HG03196 (cell line): ENCODE data around the gene TMEM63A.

ENCODE experiments used
- ATAC-seq: cut with Tn5 transposase; IDR thresholded peaks from one replicate; pipeline ENCODE4 v1.9.1; 2021; ENCODE audit not compliant: unreplicated experiment

The TMEM63A gene

GRCh38 chr1:225886159-225887029, 4.2 kb upstream of the TMEM63A start:
- ATAC-seq, result no peak

GRCh38 chr1:225885336-225885735, 3.2 kb upstream of the TMEM63A start:
- no peak for ATAC-seq

DNA sequence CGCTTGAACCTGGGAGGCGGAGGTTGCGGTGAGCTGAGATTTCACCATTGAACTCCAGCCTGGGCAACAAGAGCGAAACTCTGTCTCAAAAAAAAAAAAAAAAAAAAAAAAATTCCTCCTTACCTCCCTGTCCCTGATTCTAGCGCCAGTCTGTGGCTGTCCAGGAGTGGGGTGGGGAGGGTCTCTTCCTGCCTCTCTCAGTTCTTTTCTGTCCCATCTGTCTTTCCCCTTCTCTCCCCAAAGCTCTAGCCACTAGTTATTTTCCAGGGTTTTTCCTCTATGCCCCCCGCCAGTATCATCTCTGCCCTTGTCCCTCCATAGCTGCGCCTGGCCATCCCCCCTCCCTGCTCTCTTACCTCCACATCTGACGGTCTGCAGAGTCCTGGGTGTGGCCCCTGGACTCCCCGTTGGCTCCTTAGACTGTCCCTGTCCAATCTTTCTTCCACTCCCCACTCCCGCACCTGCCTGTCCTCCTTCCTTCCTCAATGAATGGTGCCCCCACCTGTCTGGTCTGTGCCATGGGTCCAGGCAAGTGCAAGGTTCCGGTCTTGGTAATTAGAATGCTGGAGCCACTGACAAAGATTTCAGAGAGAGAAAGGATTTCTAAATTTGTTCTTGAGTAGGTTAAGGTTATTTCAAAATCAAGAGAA, 1.6 kb upstream of the TMEM63A start:
- ATAC-seq, result no peak

DNA sequence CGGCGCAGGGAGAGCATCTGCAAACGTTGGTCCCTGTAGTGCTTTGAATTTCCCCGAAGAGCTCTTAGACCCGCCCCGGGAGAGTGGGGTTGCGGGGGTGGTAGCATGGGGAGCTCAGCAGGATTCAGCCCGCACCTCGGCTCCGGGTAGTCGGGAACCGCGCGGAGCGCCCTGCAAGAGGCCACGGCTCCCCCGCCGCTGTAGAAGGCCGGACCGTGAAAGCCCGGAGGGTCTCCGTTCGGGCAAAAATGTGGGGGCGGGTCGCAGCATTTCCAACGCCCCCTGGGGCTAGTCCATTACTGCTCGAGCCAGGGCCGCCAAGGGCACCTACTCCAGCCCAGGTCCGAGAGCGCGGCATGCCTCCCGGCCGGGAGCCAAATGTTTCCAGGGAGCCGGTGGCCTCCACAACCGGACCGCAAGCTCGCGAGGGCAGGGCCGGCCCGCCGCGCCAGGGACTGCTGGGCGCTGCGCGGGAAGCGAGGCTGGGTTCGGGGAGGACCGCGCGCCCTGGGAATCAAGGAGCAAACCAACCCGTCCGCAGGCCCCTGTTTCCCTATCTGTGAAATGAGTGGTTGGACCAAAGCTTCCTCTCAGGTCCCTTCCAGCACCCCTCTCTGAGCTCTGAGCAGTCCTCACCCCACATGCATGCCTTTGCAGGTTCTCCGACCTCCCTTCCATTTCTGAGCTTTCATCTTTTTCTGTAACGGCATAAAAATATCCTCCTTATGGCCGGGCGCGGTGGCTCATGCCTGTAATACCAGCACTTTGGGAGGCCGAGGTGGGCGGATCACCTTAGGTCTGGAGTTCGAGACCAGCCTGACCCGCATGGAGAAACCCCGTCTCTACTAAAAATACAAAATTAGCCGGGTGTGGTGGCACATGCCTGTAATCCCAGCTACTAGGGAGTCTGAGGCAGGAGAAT, 775 bp upstream of the TMEM63A start:
- ATAC-seq, result peak; percentile 18

DNA sequence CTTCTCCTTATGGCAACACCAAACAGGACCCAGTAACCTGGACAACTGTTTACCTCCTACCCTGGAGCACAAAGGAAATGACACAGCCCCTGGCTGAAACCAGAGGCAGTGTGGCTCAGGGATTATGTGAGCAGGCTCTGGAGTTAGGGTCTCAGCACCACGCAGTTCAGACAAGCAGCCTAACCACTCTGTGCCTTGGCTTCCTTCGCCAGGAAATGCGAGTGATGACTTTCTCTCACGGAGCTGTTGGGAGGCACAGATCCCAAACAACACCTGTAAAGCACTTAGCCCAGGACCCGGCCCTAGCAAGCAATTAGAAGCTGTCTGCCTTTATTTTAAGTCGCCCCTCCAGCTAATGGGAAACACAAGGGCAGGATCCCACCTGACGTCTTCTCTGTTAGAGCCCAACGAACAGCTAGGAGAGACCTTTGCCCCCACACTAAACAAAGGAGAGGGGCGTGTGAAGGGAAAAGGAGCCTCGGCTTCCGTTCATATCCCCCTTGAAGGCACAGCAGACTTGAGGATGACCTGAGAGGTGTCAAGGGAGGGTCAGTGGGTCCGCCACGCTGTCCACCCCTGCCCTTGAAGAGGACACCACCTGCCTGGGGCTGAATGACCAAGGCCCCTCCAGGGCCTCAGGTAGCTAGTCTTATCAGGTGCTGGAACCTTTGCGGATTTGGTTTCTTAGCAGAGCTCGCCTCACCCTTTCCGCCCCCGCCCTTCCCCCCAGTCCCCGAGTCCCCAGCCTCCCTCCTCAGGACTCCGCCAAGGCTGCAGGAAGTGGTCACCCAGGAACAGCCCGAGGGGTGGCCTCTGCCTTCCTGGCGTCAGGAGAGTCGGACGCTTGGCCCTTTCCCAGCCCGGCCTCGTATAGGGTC, 860 bp downstream of the TMEM63A start:
- ATAC-seq, result peak; percentile 9

DNA sequence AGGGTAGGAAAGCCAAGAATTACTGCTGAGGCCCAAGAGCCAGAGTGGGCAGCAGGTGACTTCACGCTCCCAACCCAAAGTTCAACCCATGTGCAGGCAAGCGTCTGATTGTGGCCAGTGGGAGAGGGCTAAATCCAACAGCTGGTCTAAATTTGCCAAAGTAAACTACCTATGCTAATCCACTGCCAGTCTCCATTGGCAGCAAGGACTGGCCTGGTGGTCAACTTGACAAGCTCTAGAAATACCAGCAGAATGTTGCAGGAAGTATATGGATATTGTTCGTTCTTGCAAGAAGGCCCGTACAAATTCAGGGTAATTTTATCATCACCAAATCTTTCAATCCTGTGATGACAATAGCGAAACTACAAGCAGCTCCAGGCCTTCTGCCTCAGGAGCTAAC, 1.5 kb downstream of the TMEM63A start:
- no peak for ATAC-seq

GRCh38 chr1:225880222-225880588, 2.0 kb downstream of the TMEM63A start:
- ATAC-seq, result no peak

GRCh38 chr1:225879521-225880221, 2.5 kb downstream of the TMEM63A start:
- ATAC-seq, result no peak

DNA sequence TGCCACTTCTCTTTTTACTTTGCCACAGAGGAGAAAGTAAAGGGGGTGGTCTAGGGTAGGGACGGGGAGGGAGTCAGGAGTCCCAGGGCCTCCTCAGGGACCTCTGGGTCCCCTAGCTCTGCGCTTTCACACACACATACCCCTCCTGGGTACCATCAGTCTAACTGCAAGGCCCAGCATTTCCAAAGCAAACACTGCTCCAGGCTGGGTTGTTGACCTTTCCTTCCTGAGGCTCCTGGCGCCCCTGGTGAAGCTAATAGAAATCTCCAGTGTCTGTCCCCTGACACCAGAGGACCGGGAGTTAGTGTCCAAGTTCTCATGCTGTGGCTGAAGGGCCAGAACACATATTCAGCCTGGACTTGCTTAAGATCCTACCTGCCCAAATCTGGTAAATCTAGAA, 3.9 kb downstream of the TMEM63A start:
- ATAC-seq, result no peak

DNA sequence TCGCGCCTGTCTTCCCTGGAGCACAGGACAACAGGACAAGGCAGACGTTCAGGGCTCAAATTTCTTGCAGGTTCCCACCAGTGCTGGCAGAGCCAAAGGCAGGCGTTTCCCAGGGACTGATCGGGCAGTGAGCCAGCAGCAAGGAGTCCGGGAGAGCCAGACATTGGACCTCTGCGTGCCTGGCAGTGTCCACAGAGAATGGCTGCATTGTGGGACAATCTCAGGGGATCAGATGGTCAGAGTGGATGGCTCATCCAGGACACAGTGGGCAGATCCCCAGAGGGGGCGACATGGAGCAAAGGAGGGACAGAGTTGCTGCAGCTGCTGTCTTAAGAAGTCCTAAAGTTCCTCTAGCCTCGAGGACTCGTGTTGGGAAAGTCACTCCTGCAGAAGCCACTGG, 4.6 kb downstream of the TMEM63A start:
- ATAC-seq, result no peak

DNA sequence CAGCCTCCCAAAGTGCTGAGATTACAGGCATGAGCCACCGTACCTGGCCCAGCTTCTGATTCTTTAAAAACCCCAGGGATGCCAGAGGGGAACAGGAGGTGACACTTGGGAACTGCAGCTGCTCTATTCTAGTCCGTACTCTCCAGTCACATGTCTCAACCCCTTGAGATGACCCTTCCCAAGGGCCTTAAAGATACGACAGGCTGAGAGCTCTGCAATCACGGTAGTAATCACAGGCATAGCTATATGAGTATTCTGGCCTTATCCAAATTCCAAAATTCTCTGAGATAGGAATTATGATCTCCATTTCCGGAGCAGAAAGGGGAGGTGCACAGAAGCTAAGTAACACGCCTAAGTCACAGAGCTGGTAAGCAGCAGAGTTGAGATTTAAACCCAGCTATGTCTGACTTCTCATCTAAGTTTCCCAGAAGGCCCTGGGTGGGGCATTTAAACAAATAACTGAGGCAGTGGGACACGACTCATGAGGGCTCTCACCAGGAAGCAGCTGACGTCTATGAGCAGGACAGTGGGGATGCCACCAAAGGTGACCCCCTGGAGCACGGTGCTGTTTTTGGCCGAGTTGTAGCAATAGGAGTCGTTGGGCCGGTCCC, 5.2 kb downstream of the TMEM63A start:
- ATAC-seq, result no peak

GRCh38 chr1:225875044-225875815, 7.0 kb downstream of the TMEM63A start:
- no peak for ATAC-seq

DNA sequence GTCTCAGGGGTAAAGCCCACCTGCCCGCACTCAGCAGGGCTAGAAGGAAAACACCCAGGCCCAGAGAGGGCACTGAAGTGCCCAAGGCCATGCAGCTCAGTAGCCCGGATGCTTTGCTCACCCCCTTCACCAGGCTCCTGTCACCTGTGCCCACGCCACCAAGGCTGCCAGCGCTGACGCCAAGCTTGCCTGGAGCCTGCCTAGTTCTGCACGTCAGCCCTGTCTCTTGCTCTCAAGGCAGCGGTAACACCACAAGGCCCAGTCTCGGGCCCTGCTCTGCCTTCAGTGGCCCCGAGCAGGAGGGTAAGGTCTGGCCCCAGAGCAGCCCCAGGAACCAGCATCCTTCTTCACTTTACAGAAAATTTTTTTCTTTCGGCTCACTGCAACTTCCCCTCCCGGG, 7.7 kb downstream of the TMEM63A start:
- ATAC-seq, result no peak

DNA sequence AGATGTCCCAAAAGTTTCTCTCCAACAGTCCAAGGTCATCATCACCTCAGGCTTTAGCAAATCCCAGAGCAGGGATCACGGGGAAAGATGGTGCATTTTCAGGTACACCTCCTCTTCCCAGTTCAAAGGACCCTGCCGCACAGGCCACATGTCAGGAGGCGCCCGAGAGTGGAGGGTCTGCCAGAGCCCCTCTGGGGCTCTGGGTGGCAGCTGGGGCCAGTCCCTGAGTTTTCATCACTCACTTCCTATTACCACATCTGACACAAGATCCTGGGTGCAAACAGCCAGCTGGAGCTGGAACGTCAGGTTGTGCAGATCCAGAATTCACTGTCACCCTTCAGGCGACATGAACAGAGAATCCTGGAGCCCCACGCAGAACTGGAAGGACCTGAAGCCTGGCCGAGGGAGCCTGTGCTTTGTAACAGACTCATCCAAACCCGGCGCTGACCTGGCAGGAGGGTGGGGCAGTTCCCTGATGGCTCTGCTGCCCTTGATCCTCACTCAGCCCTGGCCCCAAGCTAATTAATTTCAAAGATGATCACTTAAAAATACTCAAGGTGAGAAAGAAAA, 8.8 kb downstream of the TMEM63A start:
- ATAC-seq, result no peak

DNA sequence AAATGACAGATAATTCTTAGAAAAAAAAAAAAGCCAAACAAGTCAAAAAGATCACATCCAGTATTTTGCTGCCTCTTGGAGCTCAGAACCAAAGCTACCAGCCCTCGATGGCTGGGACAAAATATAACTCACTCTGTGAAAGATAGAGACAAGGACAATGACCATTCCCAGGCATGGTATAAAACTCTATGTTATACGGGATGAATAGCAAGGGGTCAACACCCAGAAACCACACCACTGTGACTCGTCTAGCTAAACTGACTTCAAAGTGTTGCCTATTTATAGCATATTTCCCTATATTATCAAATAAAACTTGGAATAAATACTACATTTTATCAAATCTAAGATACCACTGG, 10.1 kb downstream of the TMEM63A start:
- ATAC-seq, result no peak

GRCh38 chr1:225871359-225872074, 10.7 kb downstream of the TMEM63A start:
- no peak for ATAC-seq

- no peak for ATAC-seq
These were observed 11.3 kb downstream of the TMEM63A start for GRCh38 chr1:225870911-225871310.
